Erythroblast (primary cell): ENCODE results near the gene EXOC3.
"Not testable (repeated sequence)": the region's sequence is repeated elsewhere in the genome, so short reads cannot be mapped to it uniquely, and the experiment has no call there.

Source experiments
- GATA1 ChIP-seq: IDR thresholded peaks from 2 replicates; pipeline ENCODE4 v1.6.1; 2011; ENCODE audit warnings: low read depth, mild to moderate bottlenecking, control low read depth, low read length, moderate library complexity
- POLR2A ChIP-seq: IDR thresholded peaks from 2 replicates; pipeline ENCODE4 v1.6.1; 2011; ENCODE audit warnings: mild to moderate bottlenecking, low read length

GRCh38 chr5:474232-474839 is 31.4 kb downstream of the EXOC3 start:
- TF ChIP-seq POLR2A, GATA1: not testable (repeated sequence)
